Subcutaneous abdominal adipose tissue (tissue), 5 donors: ENCODE data around the gene LYPD3.

ENCODE experiments used
- H3K27ac ChIP-seq: one replicate; pipeline ENCODE4 v1.7.0; 2013; ENCODE audit warnings: low read depth, mild to moderate bottlenecking, inconsistent platforms, low read length, moderate library complexity
- H3K27me3 ChIP-seq, 5 donors: one replicate each; pipeline ENCODE4 v1.7.0; 2013; ENCODE audit warnings: low read length in 5 of 5, inconsistent platforms in 1 of 5; ENCODE audit not compliant: control insufficient read depth in 5 of 5, insufficient read depth in 4 of 5
- H3K36me3 ChIP-seq, 5 donors: one replicate each; pipeline ENCODE4 v1.7.0; 2013; ENCODE audit warnings: low read length in 5 of 5; ENCODE audit not compliant: control insufficient read depth in 5 of 5, insufficient read depth in 5 of 5
- H3K4me1 ChIP-seq, 5 donors: one replicate each; pipeline ENCODE4 v1.7.0; 2013; ENCODE audit warnings: low read length in 5 of 5, mild to moderate bottlenecking in 3 of 5, moderate library complexity in 1 of 5; ENCODE audit not compliant: control insufficient read depth in 5 of 5, insufficient read depth in 5 of 5
- H3K4me3 ChIP-seq, 5 donors: one replicate each; pipeline ENCODE4 v1.7.0; 2013; ENCODE audit warnings: low read length in 5 of 5, low read depth in 1 of 5
- H3K9ac ChIP-seq, 5 donors: one replicate each; pipeline ENCODE4 v1.7.0; 2013; ENCODE audit warnings: low read length in 5 of 5, mild to moderate bottlenecking in 4 of 5, moderate library complexity in 3 of 5
- H3K9me3 ChIP-seq, 5 donors: one replicate each; pipeline ENCODE4 v1.7.0; 2013; ENCODE audit warnings: low read length in 5 of 5; ENCODE audit not compliant: control insufficient read depth in 5 of 5
- donor health status: healthy.
- donor health status: healthy.
- donor health status: healthy.
- donor health status: healthy.
- donor health status: healthy.

Gene LYPD3

GRCh38 chr19:43503501-43504425, 38.4 kb upstream of the LYPD3 start:
- peaks cover 2 to 13% (median 12%) of the 10 kb centered on the region in 5 donors for H3K36me3 ChIP-seq
- peaks cover 3 to 24% (median 20%) of the 10 kb centered on the region in 5 donors for H3K4me1 ChIP-seq
- peak overlapping the region; percentile 57 for H3K27ac ChIP-seq
- H3K27me3 ChIP-seq = peaks cover 0 to 9% (median 0%) of the 10 kb centered on the region in 5 donors
- H3K9ac ChIP-seq = peak overlapping the region; percentile 46 to 95 (median 81)
- no peaks in the 10 kb centered on the region for H3K9me3 ChIP-seq
- H3K4me3 ChIP-seq = peak overlapping the region; percentile 73 to 82 (median 81)

GRCh38 chr19:43502419-43502976, 37.1 kb upstream of the LYPD3 start:
- H3K9me3 ChIP-seq = no peaks in the 10 kb centered on the region
- peaks cover 3 to 25% (median 22%) of the 10 kb centered on the region in 5 donors for H3K4me1 ChIP-seq
- H3K9ac ChIP-seq = no peak overlapping the region
- peaks cover 0 to 4% (median 3%) of the 10 kb centered on the region in 5 donors for H3K36me3 ChIP-seq
- peaks cover 0 to 9% (median 0%) of the 10 kb centered on the region in 5 donors for H3K27me3 ChIP-seq
- H3K4me3 ChIP-seq = no peak overlapping the region
- no peak overlapping the region for H3K27ac ChIP-seq

GRCh38 chr19:43501661-43502418, 36.4 kb upstream of the LYPD3 start:
- H3K9ac ChIP-seq = no peak overlapping the region
- H3K27ac ChIP-seq = no peak overlapping the region
- peaks cover 0 to 9% (median 7%) of the 10 kb centered on the region in 5 donors for H3K36me3 ChIP-seq
- H3K4me1 ChIP-seq = peaks cover 3 to 25% (median 22%) of the 10 kb centered on the region in 5 donors
- no peak overlapping the region for H3K4me3 ChIP-seq
- H3K27me3 ChIP-seq = peaks cover 0 to 9% (median 0%) of the 10 kb centered on the region in 5 donors
- no peaks in the 10 kb centered on the region for H3K9me3 ChIP-seq

- no peak overlapping the region for H3K4me3 ChIP-seq
- no peak overlapping the region for H3K9ac ChIP-seq
- no peak overlapping the region for H3K27ac ChIP-seq
- peaks cover 0 to 15% (median 12%) of the 10 kb centered on the region in 5 donors for H3K36me3 ChIP-seq
- H3K9me3 ChIP-seq = no peaks in the 10 kb centered on the region
- peaks cover 0 to 9% (median 0%) of the 10 kb centered on the region in 5 donors for H3K27me3 ChIP-seq
- peaks cover 3 to 14% (median 10%) of the 10 kb centered on the region in 5 donors for H3K4me1 ChIP-seq
Observed at GRCh38 chr19:43499042-43499441, 33.6 kb upstream of the LYPD3 start.

GRCh38 chr19:43498233-43498842, 32.9 kb upstream of the LYPD3 start:
- no peak overlapping the region for H3K27ac ChIP-seq
- peaks cover 0 to 9% (median 0%) of the 10 kb centered on the region in 5 donors for H3K27me3 ChIP-seq
- H3K9ac ChIP-seq = no peak overlapping the region
- peaks cover under 1 to 10% (median 5%) of the 10 kb centered on the region in 5 donors for H3K4me1 ChIP-seq
- H3K9me3 ChIP-seq = no peaks in the 10 kb centered on the region
- H3K4me3 ChIP-seq = no peak overlapping the region
- peaks cover 0 to 15% (median 12%) of the 10 kb centered on the region in 5 donors for H3K36me3 ChIP-seq

GRCh38 chr19:43496960-43497359, 31.6 kb upstream of the LYPD3 start:
- Histone ChIP-seq H3K27me3 (peaks cover 0 to 6% (median 0%) of the 10 kb centered on the region in 5 donors), H3K36me3 (peaks cover 0 to 15% (median 12%) of the 10 kb centered on the region in 5 donors), H3K9me3 (no peaks in the 10 kb centered on the region), H3K9ac (no peak overlapping the region), H3K4me1 (peaks cover 0 to 4% (median 0%) of the 10 kb centered on the region in 5 donors), H3K27ac (no peak overlapping the region), H3K4me3 (no peak overlapping the region)

- H3K4me1 ChIP-seq = peaks cover 0 to 4% (median 0%) of the 10 kb centered on the region in 5 donors
- no peaks in the 10 kb centered on the region for H3K9me3 ChIP-seq
- no peak overlapping the region for H3K4me3 ChIP-seq
- H3K9ac ChIP-seq = no peak overlapping the region
- H3K27ac ChIP-seq = no peak overlapping the region
- H3K27me3 ChIP-seq = no peaks in the 10 kb centered on the region
- H3K36me3 ChIP-seq = peaks cover 0 to 15% (median 12%) of the 10 kb centered on the region in 5 donors
Observed at GRCh38 chr19:43495082-43495481, 29.7 kb upstream of the LYPD3 start.

GRCh38 chr19:43490759-43491158, 25.4 kb upstream of the LYPD3 start:
- peaks cover 0 to 9% (median 3%) of the 10 kb centered on the region in 5 donors for H3K36me3 ChIP-seq
- H3K4me1 ChIP-seq = peaks cover 0 to 4% (median 0%) of the 10 kb centered on the region in 5 donors
- H3K9ac ChIP-seq = no peak overlapping the region
- no peak overlapping the region for H3K4me3 ChIP-seq
- H3K27ac ChIP-seq = no peak overlapping the region
- no peaks in the 10 kb centered on the region for H3K27me3 ChIP-seq
- H3K9me3 ChIP-seq = no peaks in the 10 kb centered on the region

- peaks cover 0 to 3% (median 0%) of the 10 kb centered on the region in 5 donors for H3K36me3 ChIP-seq
- no peak overlapping the region for H3K27ac ChIP-seq
- peaks cover 0 to 5% (median 0%) of the 10 kb centered on the region in 5 donors for H3K4me1 ChIP-seq
- no peaks in the 10 kb centered on the region for H3K27me3 ChIP-seq
- H3K4me3 ChIP-seq = no peak overlapping the region
- H3K9me3 ChIP-seq = no peaks in the 10 kb centered on the region
- H3K9ac ChIP-seq = no peak overlapping the region
Observed at GRCh38 chr19:43489979-43490599, 24.7 kb upstream of the LYPD3 start.
